Colon (tissue), 2 donors: ENCODE measurements around the gene RTN4RL2.
"Not testable (repeated sequence)": the region's sequence is repeated elsewhere in the genome, so short reads cannot be mapped to it uniquely, and the experiment has no call there.

Experiments
- FAIRE-seq: peaks from 2 replicates; lab custom pipeline; 2012; peaks lifted over from hg19 to GRCh38; lab: Jason Lieb, UNC
- donor health status: control.
- donor health status: control.

Gene RTN4RL2

DNA sequence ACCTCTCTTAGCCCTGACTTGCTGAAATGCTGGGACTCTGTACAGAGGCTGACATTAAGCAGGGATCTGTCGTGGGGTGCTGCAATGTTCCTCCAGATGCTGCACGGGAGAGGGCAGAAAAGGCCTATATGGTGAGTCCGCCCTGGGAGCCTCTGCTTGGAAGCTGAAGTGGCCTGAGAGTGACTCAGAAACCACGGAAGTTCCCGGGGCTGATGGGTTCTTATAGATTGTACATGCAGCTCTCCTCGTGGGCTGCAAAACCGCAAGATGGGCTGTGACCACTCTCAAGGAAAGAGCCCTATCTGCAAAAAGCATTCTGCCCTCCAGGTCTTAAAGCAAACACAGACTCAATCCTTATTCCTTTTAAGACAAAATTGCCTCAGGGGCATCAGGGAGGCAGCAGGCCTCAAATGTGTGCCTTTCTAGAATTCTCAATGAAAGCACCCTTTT lies 27.6 kb upstream of the RTN4RL2 start:
- FAIRE-seq: no peak

DNA sequence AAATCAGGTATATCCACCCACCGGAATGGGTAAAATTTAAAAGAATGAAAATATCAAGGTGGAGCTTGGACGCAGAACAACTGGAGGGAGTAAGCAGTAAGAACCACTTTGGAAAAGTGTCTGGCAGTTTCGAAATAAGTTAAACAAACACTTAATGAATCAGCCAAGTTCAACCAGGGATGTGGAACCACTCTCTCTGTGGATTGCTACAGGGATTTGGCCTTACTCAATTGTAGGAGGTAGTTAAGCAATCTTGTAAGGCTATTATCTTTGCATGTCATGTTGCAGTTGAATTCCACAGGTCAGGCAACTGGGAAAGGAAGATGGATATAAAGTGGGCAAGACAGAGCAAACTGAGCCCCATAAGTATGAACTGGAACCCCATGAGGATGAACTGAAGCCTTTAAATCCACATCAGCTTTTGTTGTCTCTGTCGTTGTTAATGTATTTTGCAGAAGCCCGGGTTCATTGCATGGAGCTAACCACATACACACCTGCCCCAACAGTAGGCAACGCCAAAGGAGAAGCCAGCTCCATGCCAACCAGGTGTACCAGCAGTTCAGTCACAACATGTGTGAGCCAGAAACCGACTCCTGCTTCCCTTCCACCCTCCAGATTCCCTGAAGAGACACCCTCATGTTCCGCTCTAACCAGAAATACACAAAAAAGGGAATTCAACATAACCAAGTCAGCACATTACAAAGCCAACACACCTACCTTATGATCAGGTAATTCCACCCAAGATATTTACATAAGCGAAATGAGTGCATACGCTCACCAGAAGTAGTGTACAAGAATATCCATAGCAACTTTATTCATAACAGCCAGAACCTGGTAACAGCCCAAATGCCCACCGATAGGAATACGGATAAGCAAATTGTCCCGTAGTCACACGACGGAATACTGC lies 25.4 kb upstream of the RTN4RL2 start:
- FAIRE-seq: no peak

DNA sequence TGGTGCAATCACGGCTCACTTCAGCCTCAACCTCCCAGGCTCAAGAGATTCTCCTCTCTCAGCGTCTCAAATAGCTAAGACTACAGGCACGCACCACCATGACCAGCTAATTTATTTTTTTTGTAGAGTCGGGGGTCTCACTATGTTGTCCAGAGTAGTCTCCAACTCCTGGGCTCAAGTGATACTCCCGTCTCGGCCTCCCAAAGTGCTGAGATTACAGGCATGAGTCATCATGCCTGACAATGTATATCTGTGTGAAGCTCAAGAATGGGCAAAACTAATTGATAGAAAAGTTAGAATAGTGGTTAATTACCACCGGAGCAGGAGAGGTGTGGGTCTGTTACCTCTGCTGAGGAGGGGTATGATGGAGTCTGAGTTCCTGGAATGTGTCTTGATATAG lies 24.3 kb upstream of the RTN4RL2 start:
- no peak for FAIRE-seq

DNA sequence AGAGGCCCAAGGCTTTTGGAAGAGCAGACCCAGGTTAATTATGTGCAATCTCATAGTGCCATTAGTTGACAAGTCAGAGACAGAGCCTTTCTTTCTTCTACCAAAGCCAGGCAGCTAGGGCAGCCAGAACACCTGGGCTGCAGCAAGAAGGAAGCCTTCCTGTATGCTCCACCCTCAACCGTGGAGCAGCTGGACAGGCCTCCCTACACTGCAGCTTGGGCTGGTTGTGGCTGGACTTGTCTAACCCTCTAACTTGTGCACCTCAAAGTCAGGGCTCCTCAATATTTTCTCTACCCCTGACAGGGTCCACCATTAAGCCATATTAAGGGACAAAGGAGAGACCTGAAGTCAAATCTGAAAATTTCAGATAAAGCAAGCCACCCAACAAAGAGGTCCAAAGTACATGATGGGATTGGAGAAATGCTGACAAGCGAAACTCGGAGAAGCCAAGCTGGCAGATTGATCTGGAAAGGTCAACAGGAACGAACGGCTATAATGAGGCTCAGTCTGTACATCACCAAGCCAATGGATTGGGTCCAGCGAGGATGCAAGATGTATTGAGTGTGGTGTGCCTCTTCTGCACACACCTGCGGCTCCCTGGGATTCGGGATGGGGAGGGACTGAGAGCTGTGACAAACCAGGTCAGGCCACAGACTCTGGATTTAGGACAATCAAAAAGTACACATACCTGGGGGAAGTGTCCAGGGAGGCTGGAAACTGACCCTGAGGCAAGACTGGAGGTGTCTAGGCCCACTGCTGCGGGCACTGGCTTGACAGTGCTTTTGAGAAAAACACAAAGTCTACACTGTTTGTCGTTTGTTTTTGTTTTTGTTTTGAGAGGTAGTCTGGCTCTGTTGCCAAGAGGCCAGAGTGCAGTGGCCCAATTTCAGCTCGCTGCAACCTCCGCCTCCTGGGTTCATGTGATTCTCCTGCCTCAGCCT lies 21.7 kb upstream of the RTN4RL2 start:
- FAIRE-seq: no peak

DNA sequence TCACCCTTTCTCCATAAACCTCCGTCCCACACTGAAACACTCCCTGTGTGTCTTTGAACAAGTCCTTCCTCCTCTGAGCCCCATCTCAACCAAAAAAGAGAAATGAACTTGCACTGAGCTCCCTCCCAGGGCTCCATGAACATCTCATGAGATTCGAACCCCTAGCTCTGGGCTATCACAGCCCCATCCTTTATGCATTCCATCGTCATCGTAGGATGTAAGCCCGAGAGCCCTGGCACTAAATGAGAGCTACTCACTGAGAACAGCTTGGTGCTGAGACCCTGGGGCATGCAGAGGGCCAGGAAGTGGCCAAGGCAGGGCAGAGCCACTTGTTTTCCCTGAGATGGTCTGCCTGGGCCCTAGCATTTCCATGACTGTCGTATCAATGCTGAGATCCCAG lies 20.5 kb upstream of the RTN4RL2 start:
- no peak for FAIRE-seq

DNA sequence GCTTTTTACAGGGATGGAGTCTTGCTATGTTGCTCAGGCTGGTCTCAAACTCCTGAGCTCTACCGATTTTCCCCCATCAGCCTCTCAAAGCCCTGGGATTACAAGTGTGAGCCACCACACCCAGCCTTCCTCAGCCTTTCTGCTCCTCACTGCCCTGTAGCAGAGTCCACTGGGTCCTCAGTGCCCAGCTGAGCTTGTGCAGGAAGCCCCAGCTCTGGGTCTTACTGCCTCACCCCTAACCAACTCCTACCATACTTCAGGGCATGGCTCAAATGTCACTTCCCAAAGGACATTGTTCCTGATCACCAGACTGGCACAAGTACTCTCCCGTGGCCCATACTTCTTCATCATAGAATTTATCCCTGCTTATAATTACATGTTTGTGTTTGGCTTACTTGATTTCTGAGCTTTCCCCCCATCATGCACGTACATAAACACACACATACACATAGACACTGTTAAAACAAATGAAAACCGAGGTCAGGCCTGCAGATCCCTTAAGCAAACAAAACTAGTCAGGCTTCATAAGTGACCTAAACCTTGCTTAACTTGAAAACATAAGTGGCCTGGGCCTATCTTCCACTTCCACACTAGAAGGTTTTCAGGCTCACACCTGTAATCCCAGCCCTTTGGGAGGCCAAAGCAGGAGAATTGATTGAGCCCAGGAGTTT lies 19.4 kb upstream of the RTN4RL2 start:
- no peak for FAIRE-seq

DNA sequence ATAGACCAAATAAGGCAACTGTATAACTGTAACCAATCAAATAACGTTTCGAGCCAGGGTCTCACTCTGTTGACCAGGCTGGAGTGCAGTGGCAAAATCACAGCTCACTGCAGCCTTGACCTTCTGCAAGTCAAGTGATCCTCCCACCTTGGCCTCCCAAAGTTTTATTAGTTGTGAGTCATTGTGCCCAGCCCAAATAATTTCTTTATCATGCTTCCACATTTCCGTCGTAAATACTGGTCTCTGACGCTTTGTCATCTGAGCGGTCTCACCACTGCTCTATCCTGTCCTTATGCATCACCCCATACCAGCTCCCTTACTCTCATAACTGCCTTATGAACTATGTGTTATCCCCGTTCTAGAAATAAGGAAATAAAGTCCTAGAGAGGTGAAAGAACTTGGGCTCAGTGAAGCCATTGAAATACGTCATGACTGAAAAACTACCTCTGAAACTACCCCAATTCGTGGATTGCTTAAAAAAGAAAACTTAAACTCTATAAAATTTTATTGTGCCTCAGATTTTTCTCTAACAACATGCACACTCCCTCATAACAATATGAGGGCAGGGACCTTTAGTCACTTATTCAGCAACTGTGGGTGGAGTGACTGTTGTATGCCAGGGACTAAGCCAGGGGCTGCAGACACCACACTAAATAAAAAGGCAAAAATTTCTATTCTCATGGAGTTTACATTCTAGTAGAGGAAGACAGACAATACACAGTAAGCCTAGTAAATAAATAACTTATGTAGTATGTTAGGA lies 15.8 kb upstream of the RTN4RL2 start:
- no peak for FAIRE-seq

DNA sequence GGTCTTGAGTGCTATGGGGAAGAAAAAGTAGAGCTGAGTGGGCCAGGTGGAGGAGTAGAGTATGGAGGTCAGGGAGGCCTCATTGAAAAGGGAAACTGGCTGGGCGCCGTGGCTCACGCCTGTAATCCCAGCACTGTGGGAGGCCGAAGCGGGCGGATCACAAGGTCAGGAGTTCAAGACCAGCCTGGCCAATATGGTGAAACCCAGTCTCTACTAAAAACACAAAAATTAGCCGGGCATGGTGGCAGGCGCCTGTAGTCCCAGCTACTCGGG lies 15.3 kb upstream of the RTN4RL2 start:
- FAIRE-seq: not testable (repeated sequence)

DNA sequence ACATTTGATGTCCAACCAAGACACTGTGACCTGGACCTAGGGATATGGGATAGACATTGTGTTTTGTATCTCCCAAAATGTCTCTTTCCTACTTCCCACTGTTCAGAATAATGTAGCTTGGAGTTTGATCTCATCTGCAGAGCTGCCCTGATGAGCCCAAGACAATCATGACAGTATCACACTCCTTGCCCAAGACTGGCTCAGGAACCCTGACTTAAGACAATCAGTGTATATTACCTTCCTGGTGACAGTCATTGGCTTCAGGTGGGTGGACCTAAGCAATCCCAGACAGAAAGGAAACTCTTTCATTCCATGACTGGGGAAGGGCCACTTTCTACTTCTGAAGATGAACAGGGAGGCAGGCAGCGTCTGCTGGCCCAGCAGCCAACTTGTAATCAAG lies 14.3 kb upstream of the RTN4RL2 start:
- no peak for FAIRE-seq

DNA sequence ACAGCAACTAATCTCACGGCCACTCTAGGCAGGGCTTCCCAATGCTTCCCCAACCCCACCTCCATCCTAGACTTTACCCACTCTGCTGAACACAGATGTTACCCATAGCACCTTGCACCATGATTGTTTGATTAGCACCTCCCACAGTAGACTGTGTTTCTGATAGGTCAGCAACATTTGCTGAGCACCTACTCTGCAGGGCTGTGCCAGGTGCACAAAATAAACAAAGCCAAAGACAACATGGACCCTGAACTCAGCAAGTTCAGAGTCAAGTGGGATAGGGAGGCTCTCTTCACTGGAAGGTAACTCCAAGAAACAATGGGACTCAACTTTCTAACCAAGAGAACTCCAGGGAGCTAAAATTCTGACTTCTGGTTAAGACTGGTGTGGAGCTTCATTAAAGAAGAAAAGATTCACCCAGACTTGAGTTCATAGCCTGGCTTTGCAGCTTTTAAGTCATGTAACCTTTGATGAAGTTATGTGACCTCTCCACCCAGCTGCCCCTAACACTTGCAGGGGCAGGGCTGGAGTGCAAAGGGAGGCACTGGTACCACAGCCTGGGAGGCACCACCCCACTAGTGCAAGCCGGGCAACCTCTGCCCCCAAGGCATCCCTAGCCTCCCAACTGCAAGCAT lies 6.7 kb upstream of the RTN4RL2 start:
- no peak for FAIRE-seq

DNA sequence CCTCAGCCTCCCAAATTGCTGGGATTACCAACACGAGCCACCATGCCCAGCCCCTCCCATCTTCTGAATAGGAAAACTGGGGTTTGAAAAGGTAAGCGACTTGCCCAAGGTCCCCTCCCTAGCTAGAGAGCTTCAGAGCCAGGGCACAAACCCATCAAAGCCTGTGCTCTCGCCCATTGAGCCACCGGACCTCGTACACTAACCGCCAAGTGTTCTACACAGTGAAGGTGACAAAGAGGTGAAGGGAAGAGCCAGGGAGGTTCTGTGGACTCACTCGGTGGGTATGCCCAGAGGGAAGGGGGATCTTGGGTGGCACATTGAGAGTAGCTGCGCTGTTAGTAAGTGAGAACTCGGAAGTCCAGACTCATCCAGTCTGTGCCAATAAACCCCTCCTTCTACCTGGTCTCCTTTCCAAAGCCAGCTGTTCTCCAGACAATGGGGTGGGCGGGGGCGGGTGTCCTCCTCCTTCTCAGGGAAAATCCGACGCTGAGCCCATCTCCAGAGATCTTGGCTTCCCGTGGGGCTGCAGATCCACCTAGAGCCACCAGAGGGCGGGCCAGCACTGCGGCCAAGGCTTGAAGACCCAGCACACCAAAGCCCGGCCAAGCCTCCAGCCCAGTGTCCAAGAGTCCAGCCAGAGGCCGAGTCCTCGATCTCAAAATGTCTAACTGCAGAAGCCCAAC lies 3.2 kb upstream of the RTN4RL2 start:
- no peak for FAIRE-seq

DNA sequence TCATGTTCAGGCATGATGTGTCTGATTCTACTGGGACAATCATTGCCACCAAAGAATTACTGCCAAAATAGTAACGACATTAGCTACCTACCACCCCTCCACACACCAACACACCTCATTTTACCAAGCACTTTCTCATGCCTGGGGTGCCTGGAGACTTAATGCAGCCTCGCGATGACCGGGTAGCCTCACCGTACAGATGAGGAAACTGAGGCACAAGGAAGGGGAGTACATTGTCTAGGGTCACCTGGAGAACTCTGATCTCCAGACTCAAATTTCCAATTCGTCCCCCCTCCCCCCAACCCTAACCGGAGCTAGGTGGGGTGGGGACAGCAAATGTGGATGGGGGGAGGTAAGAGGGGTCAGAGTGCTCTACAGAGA lies 2.7 kb upstream of the RTN4RL2 start:
- no peak for FAIRE-seq

DNA sequence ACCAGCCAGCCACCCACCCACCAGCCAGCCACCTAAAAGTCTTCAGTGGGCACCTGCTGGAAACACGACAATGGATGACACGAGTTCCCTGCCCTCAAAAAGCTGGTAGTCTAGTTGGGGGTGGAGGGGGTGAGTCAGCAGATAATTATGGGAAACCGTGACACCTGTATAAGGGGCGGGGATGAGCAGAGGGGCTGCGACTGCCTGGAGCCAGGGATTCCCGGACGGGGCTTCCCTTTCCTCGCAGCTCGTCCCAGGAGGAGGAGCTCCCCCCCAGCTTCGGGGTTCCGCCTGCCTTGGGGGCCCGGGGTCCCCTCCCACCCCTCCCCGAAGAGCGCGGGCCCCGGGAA lies 2.3 kb upstream of the RTN4RL2 start:
- FAIRE-seq: no peak

DNA sequence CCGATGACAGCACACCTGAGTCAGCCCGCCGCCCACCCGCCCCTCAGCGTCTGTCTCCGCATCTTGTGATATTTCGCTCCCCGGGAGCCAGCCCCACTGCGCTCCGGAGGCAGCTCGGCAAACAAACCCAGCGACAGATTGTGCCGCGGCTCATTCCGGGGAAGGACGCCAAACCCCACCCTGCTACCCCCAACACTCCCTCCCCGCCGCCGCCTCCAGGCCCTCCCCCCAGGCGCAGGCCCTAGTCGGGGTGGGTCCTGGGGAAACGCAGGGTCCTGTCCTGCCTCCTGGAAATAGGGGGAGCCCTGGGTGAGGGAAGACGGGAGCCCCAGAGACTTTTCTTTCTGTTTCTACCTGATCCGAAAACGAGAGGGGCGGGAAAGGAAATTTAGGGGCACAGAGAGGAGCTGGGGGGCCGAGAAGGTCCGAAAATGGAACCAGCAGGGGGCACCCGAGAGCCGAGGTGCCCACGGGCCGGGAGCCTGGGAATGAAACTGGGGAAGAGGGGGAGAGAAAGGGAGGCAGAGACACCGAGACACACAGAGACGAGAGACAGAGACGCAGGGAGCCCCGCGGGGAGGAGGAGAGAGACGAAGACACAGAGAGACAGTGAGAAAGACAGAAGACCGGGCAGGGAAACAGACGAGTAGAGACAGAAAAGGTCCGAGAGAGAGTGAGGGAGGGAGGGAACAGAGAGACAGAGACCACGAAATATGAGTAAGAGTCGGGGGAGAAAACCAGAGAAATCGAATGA lies 1.7 kb upstream of the RTN4RL2 start:
- no peak for FAIRE-seq

DNA sequence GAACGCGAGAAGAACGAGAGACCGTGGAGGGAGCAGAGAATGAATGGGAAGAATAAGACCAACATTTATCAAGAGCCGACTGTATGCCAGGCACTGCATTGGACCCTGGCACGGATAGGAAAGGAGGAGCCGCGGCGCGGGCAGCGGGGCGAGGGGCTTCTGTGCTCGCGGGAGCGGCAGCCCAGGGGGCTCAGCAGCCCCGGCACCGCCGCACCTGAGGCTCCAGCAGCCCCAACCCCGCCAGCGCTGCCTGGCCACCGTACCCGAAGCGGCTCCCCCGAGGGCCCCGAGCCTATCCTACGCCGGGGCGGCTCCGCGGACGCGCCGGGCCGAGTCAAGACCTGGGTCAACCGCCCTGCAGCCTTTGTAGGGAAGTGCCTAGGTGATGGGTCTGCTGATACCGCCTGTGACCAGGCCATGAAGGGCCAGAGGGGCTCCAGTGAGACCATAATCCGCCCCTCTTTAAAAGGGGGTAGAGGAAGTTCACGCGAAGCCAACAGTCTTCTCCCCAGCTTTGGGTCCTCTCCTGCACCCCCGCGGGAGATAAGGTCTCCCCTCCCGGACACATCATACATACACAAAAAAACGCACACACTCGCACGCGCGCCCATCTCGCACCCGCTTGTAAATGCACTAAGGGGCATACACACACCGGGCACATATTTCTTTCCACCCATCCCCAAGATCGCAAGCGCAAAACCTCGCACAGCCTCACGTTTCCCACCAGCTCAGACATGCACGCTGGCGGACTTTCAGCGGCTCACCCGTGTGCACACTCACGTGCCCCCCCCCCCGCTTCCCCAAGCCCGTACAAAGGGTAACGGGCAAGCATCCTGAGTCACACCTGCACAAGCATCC lies 935 bp upstream of the RTN4RL2 start:
- FAIRE-seq: no peak

DNA sequence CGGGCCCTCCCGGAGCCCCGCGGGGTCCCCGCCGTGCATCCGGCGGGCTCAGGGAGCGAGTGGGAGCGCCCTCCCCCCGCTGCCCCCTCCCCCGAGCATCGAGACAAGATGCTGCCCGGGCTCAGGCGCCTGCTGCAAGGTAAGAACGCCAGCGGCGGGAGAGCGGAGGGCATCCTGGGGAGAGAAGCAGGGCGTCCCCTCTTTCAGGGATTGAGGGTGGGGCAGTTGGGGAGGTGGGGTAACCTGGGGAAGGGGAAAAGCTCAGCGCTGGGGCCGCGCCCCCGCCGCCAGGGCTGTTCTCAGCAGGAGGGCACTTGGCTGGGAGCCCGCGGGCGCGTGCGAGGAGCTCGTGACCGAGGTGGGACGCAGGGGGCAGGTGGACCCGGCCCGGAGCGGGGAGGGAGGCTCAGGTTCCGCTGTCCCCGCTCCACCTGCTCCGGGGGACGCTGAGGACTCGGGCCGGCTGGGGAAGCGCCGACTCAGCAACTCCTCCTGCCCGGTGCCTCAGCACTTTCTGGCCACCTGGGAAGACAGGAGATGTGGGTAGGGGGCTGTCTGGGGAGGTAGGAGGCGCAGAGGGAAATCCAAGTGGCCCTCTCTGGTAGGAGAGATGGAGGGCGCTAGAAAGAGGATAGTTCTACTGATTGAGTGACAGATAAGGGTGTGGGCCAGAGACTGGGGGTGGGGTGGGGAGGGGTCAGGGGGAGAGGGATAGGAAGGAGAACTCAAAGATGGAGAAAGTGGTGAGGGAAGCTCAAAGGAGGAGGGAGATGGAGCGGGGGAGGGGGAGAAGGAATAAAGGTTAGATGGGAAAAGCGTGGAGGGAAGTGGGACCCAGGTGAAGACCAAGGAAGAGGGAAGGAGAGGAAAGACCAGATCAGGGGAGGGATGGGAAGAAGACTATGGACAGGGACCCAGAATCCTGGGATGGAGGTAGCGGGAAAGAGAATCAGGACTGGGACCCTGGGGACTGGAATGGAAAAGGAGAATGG lies 726 bp downstream of the RTN4RL2 start:
- no peak for FAIRE-seq

DNA sequence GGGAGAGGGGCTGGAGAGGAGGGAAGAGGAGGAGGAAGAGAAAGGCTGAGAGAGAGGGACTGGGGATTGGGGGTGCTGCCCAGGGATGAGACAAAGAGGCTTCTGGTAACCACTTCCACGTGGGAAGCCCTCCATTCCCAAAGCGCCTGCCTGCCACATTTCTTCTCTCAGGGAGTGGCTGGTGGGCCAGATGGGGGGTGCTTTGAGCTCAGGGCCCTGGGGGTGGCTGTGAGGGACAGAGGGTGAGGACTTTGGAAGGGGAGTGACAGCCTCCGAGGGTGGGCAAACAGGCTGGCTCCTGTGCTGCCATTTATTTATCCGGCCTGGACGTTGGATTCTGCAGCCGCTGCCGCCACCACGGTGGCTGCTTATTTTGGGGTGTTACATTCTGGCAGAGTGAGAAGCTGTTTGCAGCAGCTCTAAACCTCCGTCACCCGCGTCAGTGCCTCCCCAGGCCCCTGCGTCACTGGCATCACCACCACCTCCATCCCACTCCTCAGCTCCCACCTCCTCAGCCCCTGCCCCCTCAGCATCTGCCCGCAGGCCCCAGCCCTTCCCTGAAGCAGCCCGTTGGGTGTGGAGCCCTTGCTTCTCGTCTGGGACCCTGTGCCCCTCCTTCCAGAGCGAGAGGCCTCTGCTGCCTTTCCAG lies 1.6 kb downstream of the RTN4RL2 start:
- no peak for FAIRE-seq

DNA sequence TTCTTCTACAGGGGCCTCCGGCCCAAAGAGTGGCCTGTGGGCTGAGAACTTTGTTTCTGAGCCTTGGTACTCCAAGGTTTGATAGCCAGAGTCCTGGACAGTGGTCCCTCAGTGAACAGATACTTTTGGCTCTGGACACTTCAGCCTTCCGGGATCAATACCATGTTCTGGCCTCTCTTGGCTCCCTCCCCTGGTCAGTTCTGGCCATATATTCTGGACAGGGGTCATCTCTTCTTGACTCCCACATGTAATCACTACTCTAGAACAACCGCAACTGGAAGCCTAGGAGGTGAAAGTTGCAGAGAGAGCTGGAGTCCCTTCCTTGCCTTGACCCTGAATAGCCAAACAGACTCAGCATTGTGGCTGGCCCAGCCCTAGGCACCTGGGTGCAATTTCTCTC lies 2.3 kb downstream of the RTN4RL2 start:
- no peak for FAIRE-seq
